H1 (cell line): ENCODE measurements around the gene TXNL4A. TPM values are rescaled to one million over a fixed set of nuclear protein-coding genes. Genes with fewer than 3 reads are reported as not detected.

Experiments
- BACH1 ChIP-seq: IDR thresholded peaks from 2 replicates; pipeline ENCODE4 v1.6.1; 2012; ENCODE audit warnings: low read length, improper control_type of control experiment
- BCL11A ChIP-seq, 2 experiments: IDR thresholded peaks; one replicate each; pipeline ENCODE4 v1.6.1; 2011; ENCODE audit warnings: low read depth in 2 of 2, low read length in 2 of 2, mild to moderate bottlenecking in 2 of 2
- HDAC2 ChIP-seq, 2 experiments: fragments of 300-600 bp in 1 of 2; sonication (generic) in 1 of 2; IDR thresholded peaks; 2 replicates each; pipeline ENCODE4 v1.6.1; 2011 to 2012; ENCODE audit warnings: low read depth in 2 of 2, low read length in 2 of 2, mild to moderate bottlenecking in 2 of 2, moderate library complexity in 2 of 2, borderline replicate concordance in 1 of 2, inconsistent platforms in 1 of 2
- KDM1A ChIP-seq: fragments of 200-600, 300-600 bp; sonication (generic); IDR thresholded peaks from 2 replicates; pipeline ENCODE4 v1.7.1; 2016; ENCODE audit warnings: mild to moderate bottlenecking, low read length, borderline replicate concordance
- NRF1 ChIP-seq: IDR thresholded peaks from 2 replicates; pipeline ENCODE4 v1.6.1; 2011; ENCODE audit warnings: mild to moderate bottlenecking, low read depth, low read length, improper control_type of control experiment
- RNF2 ChIP-seq: fragments of 200-900, 300-1000 bp; sonication (generic); IDR thresholded peaks from 2 replicates; pipeline ENCODE4 v1.7.1; 2016; ENCODE audit warnings: borderline replicate concordance, low read depth, mild to moderate bottlenecking, antibody characterized with exemption, low read length; ENCODE audit not compliant: poor library complexity, severe bottlenecking; ENCODE audit errors: missing control alignments
- SP1 ChIP-seq: IDR thresholded peaks from 2 replicates; pipeline ENCODE4 v1.6.1; 2011; ENCODE audit warnings: low read depth, low read length
- polyA plus RNA-seq, 7 experiments: library from polyadenylated mRNA; depleted of rRNA in 3 of 7; stranded (reverse) in 5 of 7; unstranded in 2 of 7; fragments of >200 nt in 5 of 7; fragments of 200-250 nt in 2 of 7; gene quantifications; 1 replicate in 5 of 7; 2 replicates in 1 of 7; 4 replicates in 1 of 7; pipeline versions ENCODE4 v1.2.1 to v1.2.3, GENCODE V29; 2011 to 2013; ENCODE audit warnings: missing spikeins in 2 of 7, mixed read lengths in 2 of 7
- total RNA-seq: library from RNA; stranded (reverse); fragmentation: NEBNext Ultra II Directional; extraction: Animal tissue kit (Norgen Biotek cat#: 25700); gene quantifications from 2 replicates; pipeline ENCODE4 v1.2.1, GENCODE V29; 2021

TXNL4A gene
- total and polyA plus RNA-seq, 2 of the 8 experiments (the other 6 are each of a cell fraction or from before 2014, with no cell fraction given) = 169 to 181 TPM

DNA sequence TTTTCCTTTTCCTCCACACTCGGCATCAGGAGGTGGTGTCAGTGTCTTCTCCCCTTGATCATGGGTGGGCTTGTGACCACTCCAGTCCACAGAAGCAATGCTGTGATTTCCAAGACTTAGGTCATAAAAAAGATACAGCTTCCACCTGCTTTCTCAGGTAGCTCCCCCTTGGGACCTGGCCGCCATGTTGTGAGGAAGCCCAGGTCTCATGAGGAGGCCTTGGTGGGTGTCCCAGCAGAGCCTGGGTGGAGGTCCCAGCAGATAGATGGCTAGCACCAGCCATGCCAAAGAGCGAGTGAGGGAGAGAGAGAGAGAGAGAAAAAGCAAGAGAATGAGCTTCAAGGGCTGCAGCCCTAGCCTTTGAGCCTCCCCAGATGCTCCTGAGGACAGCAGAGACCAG, 52.9 kb downstream of the TXNL4A start (continued):
- TF ChIP-seq BACH1 (no peak), KDM1A (no peak), SP1 (no peak), BCL11A (IDR thresholded peaks at IDR 0.05; ENCODE audit: low read depth in 2 of 2, low read length in 2 of 2) (no peak), NRF1 (no peak), RNF2 (no peak), HDAC2 (IDR thresholded peaks at IDR 0.05; ENCODE audit: borderline replicate concordance in 1 of 2, low read depth in 2 of 2, low read length in 2 of 2) (no peak)
